Colonic mucosa (tissue), 4 donors: Measurements from ENCODE around the gene ARID5A. TPM values are rescaled to one million over a fixed set of nuclear protein-coding genes. Genes with fewer than 3 reads are reported as not detected.

ENCODE experiments used
- DNase-seq: peaks from one replicate; pipeline ENCODE4 v3.0.0-alpha.2; 2020
- H3K27ac ChIP-seq: fragments of 200-600 bp; one replicate; pipeline ENCODE4 v1.8.0; 2021
- H3K27me3 ChIP-seq: fragments of 200-600 bp; one replicate; pipeline ENCODE4 v1.8.0; 2021
- H3K36me3 ChIP-seq: fragments of 200-600 bp; one replicate; pipeline ENCODE4 v1.8.0; 2021
- H3K4me1 ChIP-seq: fragments of 200-600 bp; one replicate; pipeline ENCODE4 v1.8.0; 2021; ENCODE audit warnings: mild to moderate bottlenecking
- H3K4me3 ChIP-seq: fragments of 200-600 bp; one replicate; pipeline ENCODE4 v1.8.0; 2021
- H3K9ac ChIP-seq, 2 donors: one replicate each; pipeline ENCODE4 v1.7.0; 2013; ENCODE audit warnings: control low read depth in 2 of 2, low read depth in 2 of 2, low read length in 2 of 2
- H3K9me3 ChIP-seq: fragments of 200-600 bp; one replicate; pipeline ENCODE4 v1.8.0; 2021
- CTCF ChIP-seq: fragments of 200-600 bp; IDR thresholded peaks from one replicate; pipeline ENCODE4 v1.8.0; 2022; ENCODE audit warnings: antibody characterized with exemption, mild to moderate bottlenecking
- intact Hi-C: fragments of 100-400 bp; cut with DNase I; formaldehyde crosslinking; loops from one replicate; pipeline ENCODE4 v1.14.1; 2022
- total RNA-seq, 2 donors: library from RNA; stranded (reverse); fragmentation: NEBNext Ultra II Directional in 1 of 2; extraction: Animal tissue kit (Norgen Biotek cat#: 25700) in 1 of 2; gene quantifications; one replicate each; pipeline ENCODE4 v1.2.1, GENCODE V29; 2021
- donor health status: healthy.
- donor health status: DM: no; HTN: no; CAD: no.
- donor health status: DM: no; HTN: no; CAD: no.

The ARID5A gene
- total RNA-seq, 2 donors from 2014 or later, result 6.9 to 16.4 TPM

GRCh38 chr2:96529376-96530143, 7.0 kb upstream of the ARID5A start:
- TF ChIP-seq CTCF, result no peak
- peak overlapping the region; percentile 75 for H3K27ac ChIP-seq

GRCh38 chr2:96530144-96530430, 6.5 kb upstream of the ARID5A start:
- no peak for DNase-seq
- H3K9me3 ChIP-seq, result no peaks in the 10 kb centered on the region
- H3K36me3 ChIP-seq, result no peaks in the 10 kb centered on the region
- peaks cover 12% of the 10 kb centered on the region for H3K4me1 ChIP-seq
- H3K4me3 ChIP-seq, result no peak overlapping the region
- TF ChIP-seq CTCF, result no peak
- intact Hi-C loops, result no loop called here
- H3K9ac ChIP-seq, result no peak overlapping the region
- no peaks in the 10 kb centered on the region for H3K27me3 ChIP-seq
- no peak overlapping the region for H3K27ac ChIP-seq

More at GRCh38 chr2:96529376-96530143, 7.0 kb upstream of the ARID5A start:
- no peak for DNase-seq
- Histone ChIP-seq H3K36me3 (no peaks in the 10 kb centered on the region), H3K27me3 (no peaks in the 10 kb centered on the region), H3K4me3 (no peak overlapping the region), H3K9ac (no peak overlapping the region), H3K4me1 (peaks cover 9% of the 10 kb centered on the region), H3K9me3 (no peaks in the 10 kb centered on the region)
- intact Hi-C loops, result no loop called here

GRCh38 chr2:96530474-96531357, 5.8 kb upstream of the ARID5A start:
- no peak overlapping the region for H3K9ac ChIP-seq
- no peak overlapping the region for H3K4me3 ChIP-seq
- H3K27ac ChIP-seq, result peak overlapping the region; percentile 60
- no peaks in the 10 kb centered on the region for H3K36me3 ChIP-seq
- no peak for DNase-seq
- H3K4me1 ChIP-seq, result peaks cover 12% of the 10 kb centered on the region
- H3K27me3 ChIP-seq, result no peaks in the 10 kb centered on the region
- H3K9me3 ChIP-seq, result no peaks in the 10 kb centered on the region
- TF ChIP-seq CTCF, result no peak
- intact Hi-C loops, result no loop called here

- intact Hi-C loops, result no loop called here
- H3K4me1 ChIP-seq, result peaks cover 12% of the 10 kb centered on the region
- no peak overlapping the region for H3K4me3 ChIP-seq
- no peaks in the 10 kb centered on the region for H3K36me3 ChIP-seq
- peak overlapping the region; percentile 65 to 76 for H3K9ac ChIP-seq
- no peaks in the 10 kb centered on the region for H3K9me3 ChIP-seq
- H3K27me3 ChIP-seq, result no peaks in the 10 kb centered on the region
- no peak for DNase-seq
- peak overlapping the region; percentile 60 for H3K27ac ChIP-seq
- TF ChIP-seq CTCF, result no peak
These were observed 5.2 kb upstream of the ARID5A start for GRCh38 chr2:96531366-96531765.

- H3K9ac ChIP-seq, result peak overlapping the region; percentile 65 to 76
- intact Hi-C loops, result no loop called here
These were observed 4.6 kb upstream of the ARID5A start for GRCh38 chr2:96531872-96532505.

More at GRCh38 chr2:96531872-96532505, 4.6 kb upstream of the ARID5A start:
- Histone ChIP-seq H3K9me3 (no peaks in the 10 kb centered on the region), H3K27ac (peak overlapping the region; percentile 72), H3K27me3 (no peaks in the 10 kb centered on the region), H3K36me3 (no peaks in the 10 kb centered on the region), H3K4me1 (peaks cover 12% of the 10 kb centered on the region), H3K4me3 (peak overlapping the region; percentile 8)
- TF ChIP-seq CTCF, result no peak
- peak; percentile 95 for DNase-seq
